ENCODE data around the gene FARP1.

FARP1 gene

DNA sequence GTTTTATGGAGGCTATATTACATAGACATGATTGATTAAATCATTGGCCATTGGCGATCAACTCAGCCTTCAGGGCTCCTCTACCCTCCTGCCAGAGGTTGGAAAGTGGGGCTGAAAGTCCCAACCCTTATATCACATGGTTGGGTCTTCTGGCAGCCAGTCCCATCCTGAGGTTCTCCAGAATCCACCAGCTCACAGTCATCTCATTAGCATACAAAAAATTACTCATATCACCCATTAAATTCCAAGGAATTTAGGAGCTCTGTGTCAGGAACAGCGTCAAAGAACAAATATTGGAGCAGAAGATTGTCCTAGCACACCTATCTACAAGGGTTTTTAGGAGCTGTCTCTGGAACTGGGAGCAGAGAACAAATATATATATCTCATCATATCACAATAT, 39.4 kb upstream of the FARP1 start:
- TF ChIP-seq, protein P1, sequence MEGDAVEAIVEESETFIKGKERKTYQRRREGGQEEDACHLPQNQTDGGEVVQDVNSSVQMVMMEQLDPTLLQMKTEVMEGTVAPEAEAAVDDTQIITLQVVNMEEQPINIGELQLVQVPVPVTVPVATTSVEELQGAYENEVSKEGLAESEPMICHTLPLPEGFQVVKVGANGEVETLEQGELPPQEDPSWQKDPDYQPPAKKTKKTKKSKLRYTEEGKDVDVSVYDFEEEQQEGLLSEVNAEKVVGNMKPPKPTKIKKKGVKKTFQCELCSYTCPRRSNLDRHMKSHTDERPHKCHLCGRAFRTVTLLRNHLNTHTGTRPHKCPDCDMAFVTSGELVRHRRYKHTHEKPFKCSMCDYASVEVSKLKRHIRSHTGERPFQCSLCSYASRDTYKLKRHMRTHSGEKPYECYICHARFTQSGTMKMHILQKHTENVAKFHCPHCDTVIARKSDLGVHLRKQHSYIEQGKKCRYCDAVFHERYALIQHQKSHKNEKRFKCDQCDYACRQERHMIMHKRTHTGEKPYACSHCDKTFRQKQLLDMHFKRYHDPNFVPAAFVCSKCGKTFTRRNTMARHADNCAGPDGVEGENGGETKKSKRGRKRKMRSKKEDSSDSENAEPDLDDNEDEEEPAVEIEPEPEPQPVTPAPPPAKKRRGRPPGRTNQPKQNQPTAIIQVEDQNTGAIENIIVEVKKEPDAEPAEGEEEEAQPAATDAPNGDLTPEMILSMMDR (IDR thresholded peaks at IDR 0.05; ENCODE audit: low read depth, low read length), result no peak
- no peak overlapping the region for H3K4me3 ChIP-seq (ENCODE audit: low read depth, low read length)

DNA sequence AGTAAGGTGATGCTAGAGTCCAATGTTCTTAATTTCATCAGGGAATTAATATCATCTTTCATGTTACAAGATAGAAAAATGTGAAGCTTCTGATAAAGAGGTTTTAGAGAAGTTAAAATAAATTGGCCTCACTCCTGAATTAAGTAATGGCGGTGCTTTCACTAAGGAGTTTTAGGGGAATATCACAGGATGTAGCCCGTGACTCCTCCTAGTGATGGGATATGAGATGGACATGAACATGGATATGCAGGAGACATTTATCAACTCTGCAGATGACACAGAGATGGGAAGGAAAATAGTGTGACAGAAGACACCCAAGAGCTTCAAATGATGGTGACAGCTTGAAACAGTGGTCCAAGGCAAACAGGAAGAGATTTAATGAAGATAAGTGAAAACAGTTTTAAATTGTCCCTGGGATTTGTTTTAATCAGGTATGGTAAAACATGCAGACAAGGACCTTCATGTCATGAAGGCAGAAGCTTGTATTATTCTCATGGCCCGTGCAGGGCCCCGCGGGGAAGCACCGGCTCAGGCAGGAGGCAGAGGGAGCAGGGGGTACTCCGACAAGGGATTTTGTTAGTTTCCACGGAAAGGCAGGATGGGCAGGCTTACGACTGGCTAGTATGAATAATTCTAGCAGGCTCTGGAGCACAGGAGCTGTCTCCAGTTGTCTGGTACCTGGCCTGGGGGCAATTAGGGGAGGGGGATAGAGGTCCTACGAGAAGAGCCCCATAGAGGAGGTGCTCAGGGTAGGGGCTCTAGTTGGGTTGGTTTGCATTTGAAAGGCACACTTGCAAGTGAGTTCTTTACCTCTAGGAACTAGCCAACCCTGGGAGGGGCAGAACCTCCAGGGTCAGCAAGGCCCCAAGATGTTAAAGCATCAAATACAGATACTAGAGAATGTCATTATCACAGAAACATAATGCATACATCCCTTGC, 38.7 kb upstream of the FARP1 start:
- H3K4me3 ChIP-seq (ENCODE audit: low read depth, low read length), result no peak overlapping the region
- TF ChIP-seq, protein P1 (IDR thresholded peaks at IDR 0.05; ENCODE audit: low read depth, low read length), result 0 out of 2 replicates have a peak, but pooled peaks have one; percentile 2

DNA sequence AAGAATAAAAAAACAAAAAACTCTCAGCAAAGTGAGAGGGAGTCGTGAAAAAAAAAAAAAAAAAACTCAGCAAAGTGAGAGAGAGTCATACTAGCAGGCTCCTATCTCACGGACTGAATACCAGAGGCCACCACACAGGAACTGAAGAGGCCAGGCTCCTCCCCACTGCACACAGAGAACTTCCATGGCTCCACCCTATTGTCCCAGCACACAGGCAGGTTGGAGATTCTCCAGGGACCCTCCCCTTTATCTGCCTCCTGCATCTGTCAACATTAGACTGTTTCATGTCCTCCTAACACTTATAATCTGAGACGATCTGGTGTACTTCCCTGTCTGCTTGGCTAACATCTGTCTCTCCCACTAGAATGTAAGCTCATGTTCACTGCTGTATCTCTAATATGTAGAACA, 37.0 kb upstream of the FARP1 start:
- TF ChIP-seq, protein P1 (IDR thresholded peaks at IDR 0.05; ENCODE audit: low read depth, low read length), result no peak
- no peak overlapping the region for H3K4me3 ChIP-seq (ENCODE audit: low read depth, low read length)

DNA sequence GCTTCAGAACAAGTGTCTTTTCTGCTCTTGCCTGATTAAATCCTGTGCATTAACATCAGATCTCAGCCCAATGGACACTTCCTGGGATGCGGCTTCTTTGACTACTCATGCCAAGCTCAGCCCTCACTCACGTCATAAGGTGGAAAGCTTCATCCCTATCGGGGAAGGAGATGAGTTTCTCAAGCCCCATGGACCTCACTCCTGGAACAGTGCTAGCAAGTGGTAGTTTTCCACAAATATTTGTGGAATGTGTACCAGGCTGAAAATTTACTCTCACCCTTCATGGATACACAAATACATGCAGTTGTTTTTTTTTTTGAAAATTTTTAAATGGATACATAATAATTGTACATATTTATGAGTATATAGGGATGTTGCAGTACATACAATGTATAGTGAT, 34.6 kb upstream of the FARP1 start:
- no peak overlapping the region for H3K4me3 ChIP-seq (ENCODE audit: low read depth, low read length)
- TF ChIP-seq, protein P1 (IDR thresholded peaks at IDR 0.05; ENCODE audit: low read depth, low read length), result no peak

DNA sequence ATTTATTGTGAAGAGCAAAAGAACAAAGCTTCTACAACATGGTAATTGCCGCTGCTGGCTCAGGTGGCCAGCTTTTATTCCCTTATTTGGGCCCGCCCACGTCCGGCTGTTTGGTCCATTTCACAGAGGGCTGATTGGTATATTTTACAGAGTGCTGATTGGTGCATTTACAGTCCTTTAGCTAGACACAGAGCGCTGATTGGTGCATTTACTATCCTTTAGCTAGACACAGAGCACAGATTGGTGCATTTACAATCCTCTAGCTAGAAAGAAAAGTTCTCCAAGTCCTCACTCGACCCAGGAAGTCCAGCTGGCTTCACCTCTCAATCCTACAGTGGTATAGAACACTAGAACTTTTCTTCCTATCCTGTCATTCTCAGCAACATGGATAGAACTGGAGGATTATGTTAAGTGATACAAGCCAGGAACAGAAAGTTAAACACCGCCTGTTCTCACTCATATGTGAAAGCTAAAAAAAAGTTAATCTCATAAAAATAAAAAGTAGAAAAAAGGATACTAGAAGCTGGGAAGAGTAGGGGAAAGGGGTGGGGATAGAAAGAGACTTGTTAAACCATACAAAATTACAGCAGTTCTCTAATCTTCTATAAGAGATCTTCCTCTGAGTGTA, 33.6 kb upstream of the FARP1 start:
- TF ChIP-seq, protein P1 (IDR thresholded peaks at IDR 0.05; ENCODE audit: low read depth, low read length), result no peak
- no peak overlapping the region for H3K4me3 ChIP-seq (ENCODE audit: low read depth, low read length)

DNA sequence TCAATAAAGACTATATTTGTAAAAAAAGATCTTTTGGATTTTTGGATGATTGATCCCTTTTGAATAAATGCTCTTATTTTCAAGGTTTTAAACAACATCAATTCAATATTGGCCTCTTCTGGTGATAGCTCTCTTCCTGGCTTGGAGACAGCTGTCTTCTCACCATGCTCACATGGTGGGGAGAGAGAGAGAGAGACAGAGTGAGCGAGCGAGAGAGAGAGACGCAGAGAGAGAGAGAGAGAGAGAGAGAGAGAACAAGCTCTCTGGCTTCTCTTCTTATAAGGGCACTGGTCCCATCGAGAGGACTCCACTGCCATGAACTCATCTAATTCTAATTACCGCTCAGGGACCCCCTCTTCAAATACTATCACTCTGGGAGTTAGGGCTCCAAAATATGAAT, 32.1 kb upstream of the FARP1 start:
- no peak overlapping the region for H3K4me3 ChIP-seq (ENCODE audit: low read depth, low read length)
- TF ChIP-seq, protein P1 (IDR thresholded peaks at IDR 0.05; ENCODE audit: low read depth, low read length), result no peak
